Tibial nerve (tissue), 4 donors: ENCODE measurements around the gene RBM33. TPM values are rescaled to one million over a fixed set of nuclear protein-coding genes. Genes with fewer than 3 reads are reported as not detected.

ENCODE experiments used
- DNase-seq, 2 donors: peaks; one replicate each; pipeline ENCODE4 v3.0.0-alpha.2; 2019; ENCODE audit warnings: low spot score in 2 of 2
- H3K27ac ChIP-seq, 4 donors: fragments of 200-600 bp; sonication (generic) in 3 of 4; one replicate each; pipeline ENCODE4 v1.5.1; 2017 to 2019; ENCODE audit warnings: mild to moderate bottlenecking in 1 of 4
- H3K27me3 ChIP-seq, 2 donors: fragments of 200-600 bp; sonication (generic) in 1 of 2; one replicate each; pipeline versions ENCODE4 v1.5.1 to v1.6.0; 2017 to 2019
- H3K36me3 ChIP-seq, 3 donors: fragments of 200-600 bp; sonication (generic); one replicate each; pipeline ENCODE4 v1.5.1; 2018 to 2019
- H3K4me1 ChIP-seq, 4 donors: fragments of 200-600 bp; sonication (generic) in 3 of 4; one replicate each; pipeline ENCODE4 v1.5.1; 2017 to 2019
- H3K4me3 ChIP-seq, 4 donors: fragments of 200-600 bp; sonication (generic) in 3 of 4; one replicate each; pipeline ENCODE4 v1.5.1; 2017 to 2019; ENCODE audit warnings: mild to moderate bottlenecking in 1 of 4, moderate library complexity in 1 of 4
- H3K9me3 ChIP-seq, 4 donors: fragments of 200-600 bp; sonication (generic) in 3 of 4; one replicate each; pipeline ENCODE4 v1.5.1; 2017 to 2019
- CTCF ChIP-seq, 5 experiments: fragments of 200-600 bp in 3 of 5; fragments of 450-650 bp in 2 of 5; sonication (generic) in 3 of 5; IDR thresholded peaks; one replicate each; pipeline ENCODE4 v1.5.1; 2016 to 2019; ENCODE audit warnings: antibody characterized with exemption in 5 of 5, mild to moderate bottlenecking in 3 of 5, moderate library complexity in 2 of 5
- EP300 ChIP-seq, 2 donors: sonication (generic); formaldehyde crosslinking; IDR thresholded peaks; one replicate each; pipeline ENCODE4 v1.6.1; 2017; ENCODE audit warnings: antibody characterized with exemption in 2 of 2, mild to moderate bottlenecking in 1 of 2
- POLR2A ChIP-seq, 2 donors: fragments of 450-650 bp; IDR thresholded peaks; one replicate each; pipeline ENCODE4 v1.6.1; 2017; ENCODE audit warnings: antibody characterized with exemption in 2 of 2, mild to moderate bottlenecking in 2 of 2, moderate library complexity in 2 of 2
- WGBS, 2 donors: methylation state at CpG; one replicate each; pipeline ENCODE4 v1.1.5; 2018; 5-methylcytosine and 5-hydroxymethylcytosine counted together
- total RNA-seq, 4 donors: library from RNA; depleted of rRNA; stranded (reverse); fragments of >200 nt; gene quantifications; one replicate each; pipeline ENCODE4 v1.1.0, GENCODE V29; 2016

Gene RBM33
- total RNA-seq, 4 donors from 2014 or later: 85.0 to 92.4 (median 88.3) TPM

DNA sequence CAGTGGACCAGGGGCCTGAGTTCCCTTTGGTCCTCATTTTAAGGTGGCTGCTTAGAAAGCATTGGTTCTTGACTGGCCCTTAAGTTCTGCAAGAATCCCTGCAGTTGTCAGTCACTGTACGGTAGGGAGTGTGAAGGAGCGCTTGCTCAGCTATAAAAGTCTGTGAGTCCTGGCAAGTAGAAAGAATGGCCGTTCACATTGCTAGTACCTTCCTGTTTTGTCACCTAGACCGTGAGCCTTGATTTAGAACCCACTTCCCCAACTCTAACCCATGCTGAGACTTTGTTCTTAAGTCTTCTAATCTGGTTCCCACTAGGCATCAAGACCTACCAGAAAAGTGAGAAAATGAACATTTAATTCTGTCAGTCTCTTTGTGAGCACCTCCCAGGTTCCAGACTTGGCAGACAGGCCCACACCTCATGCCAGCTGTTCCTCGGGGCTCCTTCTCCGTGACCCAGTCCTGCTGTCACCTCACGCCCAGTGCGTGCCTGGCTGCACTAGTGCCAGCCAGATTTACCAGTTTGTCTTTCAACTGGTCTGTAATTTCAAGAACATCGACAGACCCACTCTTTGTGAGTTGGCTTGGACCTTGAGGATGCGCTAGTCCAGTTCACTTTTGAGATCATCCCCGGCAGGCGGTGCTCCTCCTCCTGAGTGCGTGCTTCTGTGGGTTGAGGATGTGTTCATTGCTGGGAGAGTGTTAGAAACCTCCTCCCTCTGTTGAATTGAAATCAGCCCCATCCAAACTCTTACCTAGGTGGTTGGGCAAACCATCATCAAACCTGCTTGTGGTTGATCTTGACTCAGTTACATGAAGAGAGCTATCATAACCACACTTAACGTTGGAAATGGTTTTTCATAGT lies 89.4 kb downstream of the RBM33 start:
- Histone ChIP-seq H3K36me3 (peaks cover 0 to 45% (median 4%) of the 10 kb centered on the region in 3 donors), H3K9me3 (no peaks in the 10 kb centered on the region), H3K4me1 (peaks cover 0 to 48% (median 3%) of the 10 kb centered on the region in 4 donors), H3K27me3 (no peaks in the 10 kb centered on the region), H3K4me3 (no peak overlapping the region), H3K27ac (no peak overlapping the region)
- 81 to 89% methylated on average over 14 of the region's 14 CpGs for WGBS, 2 donors
- no peak for DNase-seq
- no peak for TF ChIP-seq POLR2A (IDR thresholded peaks at IDR 0.05)
- TF ChIP-seq CTCF (IDR thresholded peaks at IDR 0.05): no peak
- no peak for TF ChIP-seq EP300 (IDR thresholded peaks at IDR 0.05)

GRCh38 chr7:155734445-155734809 lies 90.0 kb downstream of the RBM33 start:
- Histone ChIP-seq H3K9me3 (no peaks in the 10 kb centered on the region), H3K4me3 (no peak overlapping the region), H3K4me1 (peaks cover 0 to 43% (median 1%) of the 10 kb centered on the region in 4 donors), H3K36me3 (peaks cover 0 to 45% (median 6%) of the 10 kb centered on the region in 3 donors), H3K27ac (no peak overlapping the region), H3K27me3 (no peaks in the 10 kb centered on the region)
- TF ChIP-seq EP300 (IDR thresholded peaks at IDR 0.05) (no peak), POLR2A (IDR thresholded peaks at IDR 0.05) (no peak), CTCF (IDR thresholded peaks at IDR 0.05) (no peak)
- no peak for DNase-seq
- 54 to 61% methylated on average over 3 of the region's 3 CpGs for WGBS, 2 donors

DNA sequence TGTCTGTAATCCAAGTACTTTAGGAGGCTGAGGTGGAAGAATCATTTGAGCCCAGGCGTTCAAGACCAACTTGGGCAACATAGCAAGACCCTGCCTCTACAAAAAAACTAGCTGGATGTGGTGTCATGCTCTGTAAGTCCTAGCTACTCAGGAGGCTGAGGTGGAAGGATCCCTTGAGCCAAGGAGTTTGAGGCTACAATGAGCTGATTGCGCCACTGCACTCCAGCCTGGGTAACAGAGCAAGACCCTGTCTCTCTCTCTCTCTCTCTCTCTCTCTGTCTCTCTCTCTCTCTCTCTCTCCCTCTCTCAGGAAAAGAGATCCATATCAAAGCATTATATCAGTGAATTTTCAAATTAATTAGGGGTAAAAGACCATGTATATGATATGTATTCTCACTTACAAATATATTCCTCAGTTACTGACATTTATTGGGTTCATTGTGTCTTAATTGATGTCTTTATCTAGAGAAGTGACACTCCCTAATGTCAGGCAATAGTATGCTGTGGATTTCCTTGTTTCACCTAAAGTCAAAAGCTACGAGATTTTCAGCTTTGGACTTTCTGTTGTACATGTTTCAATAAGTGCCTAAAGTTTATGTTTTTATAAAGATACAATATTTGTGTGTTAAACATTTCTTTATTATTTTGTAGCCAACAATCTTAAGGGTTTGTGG lies 91.1 kb downstream of the RBM33 start:
- peaks cover 0 to 50% (median 12%) of the 10 kb centered on the region in 3 donors for H3K36me3 ChIP-seq
- no peaks in the 10 kb centered on the region for H3K27me3 ChIP-seq
- peaks cover 0 to 32% (median 0%) of the 10 kb centered on the region in 4 donors for H3K4me1 ChIP-seq
- no peak for DNase-seq
- H3K4me3 ChIP-seq: no peak overlapping the region
- WGBS, 2 donors: 87 to 88% methylated on average over 3 of the region's 3 CpGs
- H3K27ac ChIP-seq: no peak overlapping the region
- H3K9me3 ChIP-seq: no peaks in the 10 kb centered on the region
- TF ChIP-seq POLR2A (IDR thresholded peaks at IDR 0.05) (no peak), EP300 (IDR thresholded peaks at IDR 0.05) (no peak), CTCF (IDR thresholded peaks at IDR 0.05) (no peak)

DNA sequence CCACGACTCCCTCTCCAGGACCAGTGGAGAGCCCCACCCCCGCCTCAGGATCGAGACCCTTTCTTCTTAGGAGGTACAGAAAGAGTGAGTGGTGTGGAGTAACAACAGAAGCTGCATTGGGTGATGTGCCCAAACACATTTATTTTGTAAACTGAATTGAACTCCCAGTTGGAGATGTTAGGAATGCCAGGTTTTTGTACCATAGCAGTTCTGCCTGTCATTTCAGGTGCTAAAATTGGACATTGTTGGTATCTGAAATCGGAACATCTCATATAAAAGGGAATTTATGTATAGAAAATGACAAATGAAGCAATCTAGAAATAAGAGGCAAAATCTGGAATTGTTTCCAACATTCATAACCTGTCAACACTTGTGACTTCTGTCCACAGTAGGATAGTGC lies 93.1 kb downstream of the RBM33 start:
- H3K27me3 ChIP-seq: no peaks in the 10 kb centered on the region
- no peak for TF ChIP-seq CTCF (IDR thresholded peaks at IDR 0.05)
- no peak for TF ChIP-seq EP300 (IDR thresholded peaks at IDR 0.05)
- TF ChIP-seq POLR2A (IDR thresholded peaks at IDR 0.05): no peak
- peaks cover 0 to 31% (median 0%) of the 10 kb centered on the region in 4 donors for H3K4me1 ChIP-seq
- H3K4me3 ChIP-seq: no peak overlapping the region
- no peaks in the 10 kb centered on the region for H3K9me3 ChIP-seq
- WGBS, 2 donors: 85 to 89% methylated on average over 4 of the region's 4 CpGs
- H3K36me3 ChIP-seq: peaks cover 4 to 60% (median 12%) of the 10 kb centered on the region in 3 donors
- no peak for DNase-seq
- H3K27ac ChIP-seq: no peak overlapping the region

DNA sequence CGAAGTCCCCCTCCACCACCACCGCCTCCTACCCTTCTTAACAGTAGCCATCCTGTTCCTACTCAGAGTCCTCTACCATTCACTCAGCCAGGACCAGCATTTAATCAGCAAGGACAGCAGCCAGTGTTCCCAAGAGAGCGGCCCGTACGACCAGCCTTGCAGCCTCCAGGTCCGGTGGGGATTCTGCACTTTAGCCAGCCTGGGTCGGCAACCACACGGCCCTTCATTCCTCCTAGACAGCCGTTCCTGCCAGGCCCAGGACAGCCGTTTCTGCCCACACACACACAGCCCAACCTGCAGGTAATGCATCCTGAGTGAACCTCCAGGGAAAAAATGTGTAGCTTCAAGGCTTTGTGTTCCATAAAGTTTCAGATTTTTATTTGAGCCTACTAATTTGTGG lies 93.6 kb downstream of the RBM33 start:
- Histone ChIP-seq H3K27me3 (no peaks in the 10 kb centered on the region), H3K27ac (no peak overlapping the region), H3K4me1 (peaks cover 0 to 26% (median 0%) of the 10 kb centered on the region in 4 donors), H3K4me3 (no peak overlapping the region), H3K36me3 (peaks cover 4 to 65% (median 12%) of the 10 kb centered on the region in 3 donors), H3K9me3 (no peaks in the 10 kb centered on the region)
- 77 to 78% methylated on average over 10 of the region's 10 CpGs for WGBS, 2 donors
- no peak for DNase-seq
- TF ChIP-seq POLR2A (IDR thresholded peaks at IDR 0.05): no peak
- TF ChIP-seq EP300 (IDR thresholded peaks at IDR 0.05): no peak
- no peak for TF ChIP-seq CTCF (IDR thresholded peaks at IDR 0.05)
